Liver (tissue), 3 donors: ENCODE data around the gene AOPEP.

ENCODE experiments used
- CTCF ChIP-seq: fragments of 150-350 bp; IDR thresholded peaks from 2 replicates; pipeline ENCODE4 v1.5.1; 2017; ENCODE audit warnings: improper control_type of control experiment, low read depth, low read length; ENCODE audit not compliant: missing input control
- EGR1 ChIP-seq, 2 donors: IDR thresholded peaks; 2 replicates each; pipeline ENCODE4 v1.6.1; 2016 to 2018; ENCODE audit warnings: antibody characterized with exemption in 2 of 2, low read depth in 2 of 2
- GABPA ChIP-seq, 2 donors: IDR thresholded peaks in 1 of 2; conservative IDR thresholded peaks in 1 of 2; 2 replicates each; pipeline ENCODE4 v1.6.1; 2016; ENCODE audit warnings: antibody characterized with exemption in 2 of 2, mild to moderate bottlenecking in 1 of 2, moderate library complexity in 1 of 2
- HNF4G ChIP-seq: IDR thresholded peaks from 2 replicates; pipeline ENCODE4 v1.6.1; 2016; ENCODE audit warnings: antibody characterized with exemption
- MAX ChIP-seq: IDR thresholded peaks from 2 replicates; pipeline ENCODE4 v1.6.1; 2016; ENCODE audit warnings: antibody characterized with exemption
- NR2F2 ChIP-seq: IDR thresholded peaks from 2 replicates; pipeline ENCODE4 v1.6.1; 2016; ENCODE audit warnings: antibody characterized with exemption
- RAD21 ChIP-seq, 2 donors: IDR thresholded peaks; 2 replicates each; pipeline ENCODE4 v1.6.1; 2016; ENCODE audit warnings: antibody characterized with exemption in 2 of 2, mild to moderate bottlenecking in 2 of 2
- SP1 ChIP-seq: IDR thresholded peaks from 2 replicates; pipeline ENCODE4 v1.6.1; 2018; ENCODE audit warnings: antibody characterized with exemption, mild to moderate bottlenecking
- YY1 ChIP-seq: IDR thresholded peaks from 2 replicates; pipeline ENCODE4 v1.6.1; 2016; ENCODE audit warnings: antibody characterized with exemption, mild to moderate bottlenecking
- TF ChIP-seq, protein P1 (sequence below): IDR thresholded peaks from 2 replicates; pipeline ENCODE4 v1.6.1; 2016; ENCODE audit warnings: antibody characterized with exemption, mild to moderate bottlenecking
- TF ChIP-seq, protein P2 (sequence below): IDR thresholded peaks from 2 replicates; pipeline ENCODE4 v1.6.1; 2016; ENCODE audit warnings: antibody characterized with exemption
- TF ChIP-seq, protein P3 (sequence below): IDR thresholded peaks from 2 replicates; pipeline ENCODE4 v1.6.1; 2016; ENCODE audit warnings: antibody characterized with exemption
- donor health status: healthy.
- donor health status: healthy.

DNA sequence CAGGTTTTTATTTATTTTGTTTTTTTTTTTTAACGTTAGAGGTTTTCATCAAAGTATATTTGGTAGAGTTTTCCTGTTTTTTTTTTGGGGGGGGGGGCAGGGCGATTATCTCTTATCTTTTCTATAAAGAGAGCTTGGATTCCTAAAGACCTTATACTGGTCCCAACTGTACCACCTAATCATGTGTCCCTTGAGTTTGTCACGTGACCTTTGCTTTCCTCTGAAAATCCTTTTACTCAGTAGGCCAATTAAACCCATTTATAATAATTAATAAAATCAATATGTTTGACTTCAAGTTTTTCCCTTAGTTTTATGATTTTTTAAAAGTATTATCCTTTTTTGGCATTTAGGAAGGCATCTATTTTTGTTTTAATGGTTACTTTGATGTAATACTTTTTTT is 286.4 kb downstream of the AOPEP start:
- TF ChIP-seq EGR1 (IDR thresholded peaks at IDR 0.05; ENCODE audit: low read depth in 2 of 2) (no peak), CTCF (no peak), SP1 (no peak), HNF4G (no peak), YY1 (no peak), RAD21 (IDR thresholded peaks at IDR 0.05) (no peak), GABPA (IDR thresholded peaks at IDR 0.05 in 1 of 2, conservative IDR thresholded peaks at IDR 0.05 in 1 of 2) (no peak), MAX (no peak), NR2F2 (no peak)
- TF ChIP-seq, protein P1, sequence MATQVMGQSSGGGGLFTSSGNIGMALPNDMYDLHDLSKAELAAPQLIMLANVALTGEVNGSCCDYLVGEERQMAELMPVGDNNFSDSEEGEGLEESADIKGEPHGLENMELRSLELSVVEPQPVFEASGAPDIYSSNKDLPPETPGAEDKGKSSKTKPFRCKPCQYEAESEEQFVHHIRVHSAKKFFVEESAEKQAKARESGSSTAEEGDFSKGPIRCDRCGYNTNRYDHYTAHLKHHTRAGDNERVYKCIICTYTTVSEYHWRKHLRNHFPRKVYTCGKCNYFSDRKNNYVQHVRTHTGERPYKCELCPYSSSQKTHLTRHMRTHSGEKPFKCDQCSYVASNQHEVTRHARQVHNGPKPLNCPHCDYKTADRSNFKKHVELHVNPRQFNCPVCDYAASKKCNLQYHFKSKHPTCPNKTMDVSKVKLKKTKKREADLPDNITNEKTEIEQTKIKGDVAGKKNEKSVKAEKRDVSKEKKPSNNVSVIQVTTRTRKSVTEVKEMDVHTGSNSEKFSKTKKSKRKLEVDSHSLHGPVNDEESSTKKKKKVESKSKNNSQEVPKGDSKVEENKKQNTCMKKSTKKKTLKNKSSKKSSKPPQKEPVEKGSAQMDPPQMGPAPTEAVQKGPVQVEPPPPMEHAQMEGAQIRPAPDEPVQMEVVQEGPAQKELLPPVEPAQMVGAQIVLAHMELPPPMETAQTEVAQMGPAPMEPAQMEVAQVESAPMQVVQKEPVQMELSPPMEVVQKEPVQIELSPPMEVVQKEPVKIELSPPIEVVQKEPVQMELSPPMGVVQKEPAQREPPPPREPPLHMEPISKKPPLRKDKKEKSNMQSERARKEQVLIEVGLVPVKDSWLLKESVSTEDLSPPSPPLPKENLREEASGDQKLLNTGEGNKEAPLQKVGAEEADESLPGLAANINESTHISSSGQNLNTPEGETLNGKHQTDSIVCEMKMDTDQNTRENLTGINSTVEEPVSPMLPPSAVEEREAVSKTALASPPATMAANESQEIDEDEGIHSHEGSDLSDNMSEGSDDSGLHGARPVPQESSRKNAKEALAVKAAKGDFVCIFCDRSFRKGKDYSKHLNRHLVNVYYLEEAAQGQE: no peak
- TF ChIP-seq, protein P2, sequence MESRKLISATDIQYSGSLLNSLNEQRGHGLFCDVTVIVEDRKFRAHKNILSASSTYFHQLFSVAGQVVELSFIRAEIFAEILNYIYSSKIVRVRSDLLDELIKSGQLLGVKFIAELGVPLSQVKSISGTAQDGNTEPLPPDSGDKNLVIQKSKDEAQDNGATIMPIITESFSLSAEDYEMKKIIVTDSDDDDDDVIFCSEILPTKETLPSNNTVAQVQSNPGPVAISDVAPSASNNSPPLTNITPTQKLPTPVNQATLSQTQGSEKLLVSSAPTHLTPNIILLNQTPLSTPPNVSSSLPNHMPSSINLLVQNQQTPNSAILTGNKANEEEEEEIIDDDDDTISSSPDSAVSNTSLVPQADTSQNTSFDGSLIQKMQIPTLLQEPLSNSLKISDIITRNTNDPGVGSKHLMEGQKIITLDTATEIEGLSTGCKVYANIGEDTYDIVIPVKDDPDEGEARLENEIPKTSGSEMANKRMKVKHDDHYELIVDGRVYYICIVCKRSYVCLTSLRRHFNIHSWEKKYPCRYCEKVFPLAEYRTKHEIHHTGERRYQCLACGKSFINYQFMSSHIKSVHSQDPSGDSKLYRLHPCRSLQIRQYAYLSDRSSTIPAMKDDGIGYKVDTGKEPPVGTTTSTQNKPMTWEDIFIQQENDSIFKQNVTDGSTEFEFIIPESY: no peak
- TF ChIP-seq, protein P3, sequence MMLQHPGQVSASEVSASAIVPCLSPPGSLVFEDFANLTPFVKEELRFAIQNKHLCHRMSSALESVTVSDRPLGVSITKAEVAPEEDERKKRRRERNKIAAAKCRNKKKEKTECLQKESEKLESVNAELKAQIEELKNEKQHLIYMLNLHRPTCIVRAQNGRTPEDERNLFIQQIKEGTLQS: no peak
